ENCODE measurements around the gene RPS6KA2. TPM values are rescaled to one million over a fixed set of nuclear protein-coding genes. Genes with fewer than 3 reads are reported as not detected.

The RPS6KA2 gene
- total RNA-seq, 1 experiment from 2014 or later, result 4.1 TPM

GRCh38 chr6:166658792-166659150, 31.7 kb upstream of the RPS6KA2 start:
- no peak for TF ChIP-seq SIN3A (IDR thresholded peaks at IDR 0.05; ENCODE audit: borderline replicate concordance, insufficient read depth, low read depth, low read length)
- TF ChIP-seq, protein P1, sequence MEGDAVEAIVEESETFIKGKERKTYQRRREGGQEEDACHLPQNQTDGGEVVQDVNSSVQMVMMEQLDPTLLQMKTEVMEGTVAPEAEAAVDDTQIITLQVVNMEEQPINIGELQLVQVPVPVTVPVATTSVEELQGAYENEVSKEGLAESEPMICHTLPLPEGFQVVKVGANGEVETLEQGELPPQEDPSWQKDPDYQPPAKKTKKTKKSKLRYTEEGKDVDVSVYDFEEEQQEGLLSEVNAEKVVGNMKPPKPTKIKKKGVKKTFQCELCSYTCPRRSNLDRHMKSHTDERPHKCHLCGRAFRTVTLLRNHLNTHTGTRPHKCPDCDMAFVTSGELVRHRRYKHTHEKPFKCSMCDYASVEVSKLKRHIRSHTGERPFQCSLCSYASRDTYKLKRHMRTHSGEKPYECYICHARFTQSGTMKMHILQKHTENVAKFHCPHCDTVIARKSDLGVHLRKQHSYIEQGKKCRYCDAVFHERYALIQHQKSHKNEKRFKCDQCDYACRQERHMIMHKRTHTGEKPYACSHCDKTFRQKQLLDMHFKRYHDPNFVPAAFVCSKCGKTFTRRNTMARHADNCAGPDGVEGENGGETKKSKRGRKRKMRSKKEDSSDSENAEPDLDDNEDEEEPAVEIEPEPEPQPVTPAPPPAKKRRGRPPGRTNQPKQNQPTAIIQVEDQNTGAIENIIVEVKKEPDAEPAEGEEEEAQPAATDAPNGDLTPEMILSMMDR (IDR thresholded peaks at IDR 0.05), result no peak
- TF ChIP-seq POLR2AphosphoS5 (IDR thresholded peaks at IDR 0.05; ENCODE audit: low read depth, low read length), result no peak
- TF ChIP-seq TCF7L2 (IDR thresholded peaks at IDR 0.05; ENCODE audit: low read depth, low read length), result no peak
- TF ChIP-seq, protein P2, sequence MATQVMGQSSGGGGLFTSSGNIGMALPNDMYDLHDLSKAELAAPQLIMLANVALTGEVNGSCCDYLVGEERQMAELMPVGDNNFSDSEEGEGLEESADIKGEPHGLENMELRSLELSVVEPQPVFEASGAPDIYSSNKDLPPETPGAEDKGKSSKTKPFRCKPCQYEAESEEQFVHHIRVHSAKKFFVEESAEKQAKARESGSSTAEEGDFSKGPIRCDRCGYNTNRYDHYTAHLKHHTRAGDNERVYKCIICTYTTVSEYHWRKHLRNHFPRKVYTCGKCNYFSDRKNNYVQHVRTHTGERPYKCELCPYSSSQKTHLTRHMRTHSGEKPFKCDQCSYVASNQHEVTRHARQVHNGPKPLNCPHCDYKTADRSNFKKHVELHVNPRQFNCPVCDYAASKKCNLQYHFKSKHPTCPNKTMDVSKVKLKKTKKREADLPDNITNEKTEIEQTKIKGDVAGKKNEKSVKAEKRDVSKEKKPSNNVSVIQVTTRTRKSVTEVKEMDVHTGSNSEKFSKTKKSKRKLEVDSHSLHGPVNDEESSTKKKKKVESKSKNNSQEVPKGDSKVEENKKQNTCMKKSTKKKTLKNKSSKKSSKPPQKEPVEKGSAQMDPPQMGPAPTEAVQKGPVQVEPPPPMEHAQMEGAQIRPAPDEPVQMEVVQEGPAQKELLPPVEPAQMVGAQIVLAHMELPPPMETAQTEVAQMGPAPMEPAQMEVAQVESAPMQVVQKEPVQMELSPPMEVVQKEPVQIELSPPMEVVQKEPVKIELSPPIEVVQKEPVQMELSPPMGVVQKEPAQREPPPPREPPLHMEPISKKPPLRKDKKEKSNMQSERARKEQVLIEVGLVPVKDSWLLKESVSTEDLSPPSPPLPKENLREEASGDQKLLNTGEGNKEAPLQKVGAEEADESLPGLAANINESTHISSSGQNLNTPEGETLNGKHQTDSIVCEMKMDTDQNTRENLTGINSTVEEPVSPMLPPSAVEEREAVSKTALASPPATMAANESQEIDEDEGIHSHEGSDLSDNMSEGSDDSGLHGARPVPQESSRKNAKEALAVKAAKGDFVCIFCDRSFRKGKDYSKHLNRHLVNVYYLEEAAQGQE (IDR thresholded peaks at IDR 0.05; ENCODE audit: insufficient read depth in 1 of 2, low read depth in 2 of 2, low read length in 1 of 2), result no peak
- Histone ChIP-seq H3K4me1 (ENCODE audit: control insufficient read depth, insufficient read depth, low read length) (no peaks in the 10 kb centered on the region), H3K4me3 (ENCODE audit: low read depth in 2 of 2, low read length in 2 of 2) (no peak overlapping the region), H3K27me3 (ENCODE audit: control insufficient read depth, insufficient read depth, low read length) (peaks cover 6% of the 10 kb centered on the region; the same call in 1 of the 2 replicates), H3K9me3 (ENCODE audit: control insufficient read depth, insufficient read depth, low read depth, low read length) (no peaks in the 10 kb centered on the region), H3K27ac (ENCODE audit: low read length) (no peak overlapping the region), H3K36me3 (ENCODE audit: control insufficient read depth, insufficient read depth, low read length) (no peaks in the 10 kb centered on the region)
- intact Hi-C loops (cut with micrococcal nuclease; ENCODE audit: unreplicated experiment), result no loop called here
- in situ Hi-C loops (cut with HindIII; ENCODE audit: low pct_unique_long_range_greater_than_20kb, low sequenced_read_pairs), result no loop called here
- ChIA-PET POLR2A (no interaction called here), CTCF (no interaction called here)
- peak; percentile 28; the same call in 1 of the 2 replicates for ATAC-seq
- no peak for DNase-seq (ENCODE audit: low read depth, low spot score)
- BruUV-seq (replicated peaks), result no TSS peak

GRCh38 chr6:166658115-166658791, 31.2 kb upstream of the RPS6KA2 start:
- ChIA-PET POLR2A (no interaction called here), CTCF (no interaction called here)
- no TSS peak for BruUV-seq (replicated peaks)
- no peak for TF ChIP-seq POLR2AphosphoS5 (IDR thresholded peaks at IDR 0.05; ENCODE audit: low read depth, low read length)
- TF ChIP-seq, protein P1 (IDR thresholded peaks at IDR 0.05), result no peak
- TF ChIP-seq SIN3A (IDR thresholded peaks at IDR 0.05; ENCODE audit: borderline replicate concordance, insufficient read depth, low read depth, low read length), result no peak
- TF ChIP-seq, protein P2 (IDR thresholded peaks at IDR 0.05; ENCODE audit: insufficient read depth in 1 of 2, low read depth in 2 of 2, low read length in 1 of 2), result no peak
- TF ChIP-seq TCF7L2 (IDR thresholded peaks at IDR 0.05; ENCODE audit: low read depth, low read length), result no peak
- DNase-seq (ENCODE audit: low read depth, low spot score) (no peak), ATAC-seq (no peak; the same call in 1 of the 2 replicates)
- Histone ChIP-seq H3K27me3 (ENCODE audit: control insufficient read depth, insufficient read depth, low read length) (peaks cover 9% of the 10 kb centered on the region; the same call in 1 of the 2 replicates), H3K36me3 (ENCODE audit: control insufficient read depth, insufficient read depth, low read length) (no peaks in the 10 kb centered on the region), H3K9me3 (ENCODE audit: control insufficient read depth, insufficient read depth, low read depth, low read length) (no peaks in the 10 kb centered on the region), H3K4me1 (ENCODE audit: control insufficient read depth, insufficient read depth, low read length) (no peaks in the 10 kb centered on the region), H3K4me3 (ENCODE audit: low read depth in 2 of 2, low read length in 2 of 2) (no peak overlapping the region), H3K27ac (ENCODE audit: low read length) (no peak overlapping the region)
- intact Hi-C loops (cut with micrococcal nuclease; ENCODE audit: unreplicated experiment), result no loop called here
- in situ Hi-C loops (cut with HindIII; ENCODE audit: low pct_unique_long_range_greater_than_20kb, low sequenced_read_pairs), result no loop called here

All from Panc1 (cell line).